HepG2 (cell line): ENCODE results near the gene DDX50. TPM values are rescaled to one million over a fixed set of nuclear protein-coding genes. Genes with fewer than 3 reads are reported as not detected.

ENCODE experiments used
- AGO1 ChIP-seq: fragments of 200-400 bp; formaldehyde crosslinking; IDR thresholded peaks from 2 replicates; pipeline ENCODE4 v1.6.1; 2017; ENCODE audit warnings: mild to moderate bottlenecking, low read depth, low read length, moderate library complexity; ENCODE audit not compliant: poor library complexity, severe bottlenecking
- BCL6 ChIP-seq: IDR thresholded peaks from 2 replicates; pipeline ENCODE4 v1.6.1; 2016; ENCODE audit warnings: missing genetic modification reagents, missing compliant biosample characterization
- HOXD1 ChIP-seq: sonication (generic); formaldehyde crosslinking; IDR thresholded peaks from 2 replicates; pipeline ENCODE4 v1.5.0; 2020; ENCODE audit warnings: missing genetic modification reagents
- NFE2 ChIP-seq: sonication (generic); formaldehyde crosslinking; IDR thresholded peaks from 2 replicates; pipeline ENCODE4 v1.4.0; 2020; ENCODE audit warnings: missing genetic modification reagents
- PRPF4 ChIP-seq: fragments of 200-400 bp; formaldehyde crosslinking; IDR thresholded peaks from 2 replicates; pipeline ENCODE4 v1.6.1; 2016; ENCODE audit warnings: low read length, low read depth; ENCODE audit not compliant: poor library complexity, severe bottlenecking
- SALL2 ChIP-seq: sonication (generic); formaldehyde crosslinking; IDR thresholded peaks from 2 replicates; pipeline ENCODE4 v1.8.1; 2023; ENCODE audit warnings: mild to moderate bottlenecking, missing genetic modification reagents, inconsistent platforms
- SOX6 ChIP-seq, 2 experiments: fragments of 450-650 bp in 1 of 2; sonication (generic) in 1 of 2; formaldehyde crosslinking in 1 of 2; IDR thresholded peaks; 2 replicates each; pipeline versions ENCODE4 v1.4.0 to v1.6.1; 2017 to 2020; ENCODE audit warnings: antibody characterized with exemption in 1 of 2, mild to moderate bottlenecking in 1 of 2, missing genetic modification reagents in 1 of 2
- THAP11 ChIP-seq: IDR thresholded peaks from 2 replicates; pipeline ENCODE4 v1.6.1; 2016; ENCODE audit warnings: missing biosample characterization, missing genetic modification reagents
- ZBTB37 ChIP-seq: sonication (generic); formaldehyde crosslinking; IDR thresholded peaks from 2 replicates; pipeline ENCODE4 v1.4.0; 2020; ENCODE audit warnings: mild to moderate bottlenecking, missing genetic modification reagents
- ZNF160 ChIP-seq: sonication (generic); formaldehyde crosslinking; IDR thresholded peaks from 2 replicates; pipeline ENCODE4 v1.8.0; 2022; ENCODE audit warnings: mild to moderate bottlenecking, inconsistent platforms, missing genetic modification reagents
- ZNF296 ChIP-seq: sonication (generic); formaldehyde crosslinking; conservative IDR thresholded peaks from 2 replicates; pipeline ENCODE4 v1.5.0; 2020; ENCODE audit warnings: mild to moderate bottlenecking, missing genetic modification reagents
- ZNF335 ChIP-seq: sonication (generic); formaldehyde crosslinking; IDR thresholded peaks from 2 replicates; pipeline ENCODE4 v1.4.0; 2020; ENCODE audit warnings: missing genetic modification reagents
- ZNF562 ChIP-seq: sonication (generic); formaldehyde crosslinking; IDR thresholded peaks from 2 replicates; pipeline ENCODE4 v1.8.0; 2022; ENCODE audit warnings: missing genetic modification reagents, borderline replicate concordance
- ZNF614 ChIP-seq: IDR thresholded peaks from 2 replicates; pipeline ENCODE4 v1.6.1; 2018; ENCODE audit warnings: missing biosample characterization, missing genetic modification reagents, inconsistent platforms, borderline replicate concordance
- ZNF761 ChIP-seq: sonication (generic); formaldehyde crosslinking; conservative IDR thresholded peaks from 2 replicates; pipeline ENCODE4 v1.4.0; 2020; ENCODE audit warnings: mild to moderate bottlenecking, missing genetic modification reagents
- polyA plus RNA-seq, 8 experiments: library from polyadenylated mRNA; depleted of rRNA in 3 of 8; stranded (reverse) in 7 of 8; unstranded in 1 of 8; fragments of >200 nt; fragmentation: Illumina TruSeq in 4 of 8; extraction: Trizol in 4 of 8; gene quantifications; 2 replicates each; pipeline versions ENCODE4 v1.2.1 to v1.2.3, GENCODE V29; 2011 to 2016; ENCODE audit warnings: low read depth in 4 of 8, missing spikeins in 1 of 8, mixed read lengths in 1 of 8; ENCODE audit not compliant: insufficient read depth in 1 of 8
- total RNA-seq, 5 experiments: library from RNA; depleted of rRNA; stranded (reverse); fragments of >200 nt; fragmentation: Illumina TruSeq; extraction: Trizol; gene quantifications; 2 replicates each; pipeline ENCODE4 v1.2.3, GENCODE V29; 2016; ENCODE audit warnings: low read depth in 1 of 5
- TF ChIP-seq, protein P1 (sequence below): sonication (generic); formaldehyde crosslinking; IDR thresholded peaks from 2 replicates; pipeline ENCODE4 v1.4.0; 2020; ENCODE audit warnings: missing genetic modification reagents
- TF ChIP-seq, protein P2 (sequence below): sonication (generic); formaldehyde crosslinking; IDR thresholded peaks from 2 replicates; pipeline ENCODE4 v1.5.0; 2020; ENCODE audit warnings: mild to moderate bottlenecking, low read depth, missing genetic modification reagents, borderline replicate concordance
- TF ChIP-seq, protein P3 (sequence below): sonication (generic); formaldehyde crosslinking; IDR thresholded peaks from 2 replicates; pipeline ENCODE4 v1.4.0; 2020; ENCODE audit warnings: mild to moderate bottlenecking, missing genetic modification reagents
- TF ChIP-seq, protein P4 (sequence below): sonication (generic); formaldehyde crosslinking; IDR thresholded peaks from 2 replicates; pipeline ENCODE4 v1.4.0; 2020; ENCODE audit warnings: missing genetic modification reagents
- TF ChIP-seq, protein P5 (sequence below): sonication (generic); formaldehyde crosslinking; IDR thresholded peaks from 2 replicates; pipeline ENCODE4 v1.5.1; 2020; ENCODE audit warnings: missing genetic modification reagents, mild to moderate bottlenecking, borderline replicate concordance

The DDX50 gene
- total and polyA plus RNA-seq, 2 of the 13 experiments (the other 11 are each of a cell fraction or from before 2014, with no cell fraction given): 19.0 to 38.2 TPM

GRCh38 chr10:68900427-68901104, 549 bp upstream of the DDX50 start (continued):
- TF ChIP-seq ZNF335 (CRISPR knock-in tag): peak; percentile 11; the same call in 1 of the 2 replicates
- peak; percentile 53; the same call in 1 of the 2 replicates for TF ChIP-seq ZNF160 (CRISPR knock-in tag)
- TF ChIP-seq THAP11 (CRISPR knock-in tag): peak; percentile 75; the same call in 1 of the 2 replicates
- TF ChIP-seq, protein P1, sequence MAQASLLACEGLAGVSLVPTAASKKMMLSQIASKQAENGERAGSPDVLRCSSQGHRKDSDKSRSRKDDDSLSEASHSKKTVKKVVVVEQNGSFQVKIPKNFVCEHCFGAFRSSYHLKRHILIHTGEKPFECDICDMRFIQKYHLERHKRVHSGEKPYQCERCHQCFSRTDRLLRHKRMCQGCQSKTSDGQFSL (CRISPR knock-in tag): peak; percentile 72; the same call in 1 of the 2 replicates
- no peak for TF ChIP-seq PRPF4
- TF ChIP-seq, protein P2, sequence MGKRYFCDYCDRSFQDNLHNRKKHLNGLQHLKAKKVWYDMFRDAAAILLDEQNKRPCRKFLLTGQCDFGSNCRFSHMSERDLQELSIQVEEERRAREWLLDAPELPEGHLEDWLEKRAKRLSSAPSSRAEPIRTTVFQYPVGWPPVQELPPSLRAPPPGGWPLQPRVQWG: no peak
- no peak for TF ChIP-seq SOX6 (IDR thresholded peaks at IDR 0.05)
- TF ChIP-seq SOX6 (CRISPR knock-in tag; IDR thresholded peaks at IDR 0.05): no peak; the same call in none of the 2 replicates
- TF ChIP-seq HOXD1 (CRISPR knock-in tag): peak; percentile 61; the same call in 1 of the 2 replicates
- peak; percentile 32; the same call in 1 of the 2 replicates for TF ChIP-seq ZNF296 (CRISPR knock-in tag)
- peak; percentile 54 for TF ChIP-seq BCL6 (CRISPR knock-in tag)
- TF ChIP-seq ZNF562: peak; percentile 77
- 0 out of 2 replicates have a peak, but pooled peaks have one; percentile 75 for TF ChIP-seq ZNF761 (CRISPR knock-in tag)
- TF ChIP-seq, protein P3, sequence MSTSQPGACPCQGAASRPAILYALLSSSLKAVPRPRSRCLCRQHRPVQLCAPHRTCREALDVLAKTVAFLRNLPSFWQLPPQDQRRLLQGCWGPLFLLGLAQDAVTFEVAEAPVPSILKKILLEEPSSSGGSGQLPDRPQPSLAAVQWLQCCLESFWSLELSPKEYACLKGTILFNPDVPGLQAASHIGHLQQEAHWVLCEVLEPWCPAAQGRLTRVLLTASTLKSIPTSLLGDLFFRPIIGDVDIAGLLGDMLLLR (CRISPR knock-in tag): no peak
- TF ChIP-seq, protein P4, sequence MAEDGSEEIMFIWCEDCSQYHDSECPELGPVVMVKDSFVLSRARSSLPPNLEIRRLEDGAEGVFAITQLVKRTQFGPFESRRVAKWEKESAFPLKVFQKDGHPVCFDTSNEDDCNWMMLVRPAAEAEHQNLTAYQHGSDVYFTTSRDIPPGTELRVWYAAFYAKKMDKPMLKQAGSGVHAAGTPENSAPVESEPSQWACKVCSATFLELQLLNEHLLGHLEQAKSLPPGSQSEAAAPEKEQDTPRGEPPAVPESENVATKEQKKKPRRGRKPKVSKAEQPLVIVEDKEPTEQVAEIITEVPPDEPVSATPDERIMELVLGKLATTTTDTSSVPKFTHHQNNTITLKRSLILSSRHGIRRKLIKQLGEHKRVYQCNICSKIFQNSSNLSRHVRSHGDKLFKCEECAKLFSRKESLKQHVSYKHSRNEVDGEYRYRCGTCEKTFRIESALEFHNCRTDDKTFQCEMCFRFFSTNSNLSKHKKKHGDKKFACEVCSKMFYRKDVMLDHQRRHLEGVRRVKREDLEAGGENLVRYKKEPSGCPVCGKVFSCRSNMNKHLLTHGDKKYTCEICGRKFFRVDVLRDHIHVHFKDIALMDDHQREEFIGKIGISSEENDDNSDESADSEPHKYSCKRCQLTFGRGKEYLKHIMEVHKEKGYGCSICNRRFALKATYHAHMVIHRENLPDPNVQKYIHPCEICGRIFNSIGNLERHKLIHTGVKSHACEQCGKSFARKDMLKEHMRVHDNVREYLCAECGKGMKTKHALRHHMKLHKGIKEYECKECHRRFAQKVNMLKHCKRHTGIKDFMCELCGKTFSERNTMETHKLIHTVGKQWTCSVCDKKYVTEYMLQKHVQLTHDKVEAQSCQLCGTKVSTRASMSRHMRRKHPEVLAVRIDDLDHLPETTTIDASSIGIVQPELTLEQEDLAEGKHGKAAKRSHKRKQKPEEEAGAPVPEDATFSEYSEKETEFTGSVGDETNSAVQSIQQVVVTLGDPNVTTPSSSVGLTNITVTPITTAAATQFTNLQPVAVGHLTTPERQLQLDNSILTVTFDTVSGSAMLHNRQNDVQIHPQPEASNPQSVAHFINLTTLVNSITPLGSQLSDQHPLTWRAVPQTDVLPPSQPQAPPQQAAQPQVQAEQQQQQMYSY (CRISPR knock-in tag): 0 out of 2 replicates have a peak, but pooled peaks have one; percentile 32
- 0 out of 2 replicates have a peak, but pooled peaks have one; percentile 30 for TF ChIP-seq SALL2 (CRISPR knock-in tag)
- TF ChIP-seq AGO1: no peak
- TF ChIP-seq NFE2 (CRISPR knock-in tag): no peak
- TF ChIP-seq ZNF614: peak; percentile 53; the same call in 1 of the 2 replicates
- TF ChIP-seq, protein P5, sequence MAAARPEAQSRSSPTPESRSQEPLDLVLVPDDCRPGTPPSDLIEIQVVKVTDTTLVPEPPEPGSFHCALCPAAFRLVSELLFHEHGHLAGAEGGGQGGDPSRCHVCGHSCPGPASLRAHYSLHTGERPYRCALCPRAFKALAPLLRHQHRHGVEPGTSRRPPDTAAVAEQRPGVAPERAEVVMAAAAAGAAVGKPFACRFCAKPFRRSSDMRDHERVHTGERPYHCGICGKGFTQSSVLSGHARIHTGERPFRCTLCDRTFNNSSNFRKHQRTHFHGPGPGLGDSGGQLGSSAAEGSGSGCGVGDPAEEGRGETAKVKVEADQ: peak; percentile 93
- no peak for TF ChIP-seq ZBTB37
